OCI-LY1 (cell line): ENCODE data around the gene EMID1.

Experiments used
- H2AFZ ChIP-seq: fragments of 200-600 bp; sonication (generic), shearing (Covaris generic); 2 replicates; pipeline ENCODE4 v1.6.0; 2014; ENCODE audit warnings: antibody characterized with exemption, mild to moderate bottlenecking, low read length
- H3F3A ChIP-seq: fragments of 200-600 bp; sonication (generic), shearing (Covaris generic); 2 replicates; pipeline ENCODE4 v1.6.0; 2014; ENCODE audit warnings: mild to moderate bottlenecking, antibody characterized with exemption, low read length, moderate library complexity; ENCODE audit not compliant: insufficient read depth
- H3K27ac ChIP-seq: fragments of 200-600 bp; sonication (generic); 2 replicates; pipeline ENCODE4 v1.5.1; 2014; ENCODE audit warnings: low read length, mixed run types, mild to moderate bottlenecking, low read depth; ENCODE audit not compliant: poor library complexity, severe bottlenecking
- H3K27me3 ChIP-seq: fragments of 200-600 bp; sonication (generic); 2 replicates; pipeline ENCODE4 v1.6.0; 2014; ENCODE audit warnings: antibody characterized with exemption, mild to moderate bottlenecking, low read length, moderate library complexity; ENCODE audit not compliant: insufficient read depth
- H3K36me3 ChIP-seq: fragments of 200-600 bp; sonication (generic); 2 replicates; pipeline ENCODE4 v1.6.1; 2014; ENCODE audit warnings: mild to moderate bottlenecking, antibody characterized with exemption, low read length, moderate library complexity, mixed read lengths; ENCODE audit not compliant: insufficient read depth
- H3K4me1 ChIP-seq: fragments of 200-600 bp; sonication (generic); 2 replicates; pipeline ENCODE4 v1.5.1; 2014; ENCODE audit warnings: mild to moderate bottlenecking, low read length, moderate library complexity; ENCODE audit not compliant: insufficient read depth, severe bottlenecking
- H3K4me2 ChIP-seq: fragments of 200-600 bp; sonication (generic), shearing (Covaris generic); 2 replicates; pipeline ENCODE4 v1.6.1; 2014; ENCODE audit warnings: low read length
- H3K4me3 ChIP-seq: fragments of 200-600 bp; sonication (generic); 2 replicates; pipeline ENCODE4 v1.5.1; 2014; ENCODE audit warnings: low read length, low read depth, mild to moderate bottlenecking, mixed read lengths; ENCODE audit not compliant: poor library complexity, severe bottlenecking
- H3K79me2 ChIP-seq: fragments of 200-600 bp; shearing (Covaris generic); 2 replicates; pipeline ENCODE4 v1.6.1; 2016; ENCODE audit warnings: mixed run types, low read length, mixed read lengths; ENCODE audit not compliant: insufficient read depth
- H3K9ac ChIP-seq: fragments of 200-600 bp; sonication (generic), shearing (Covaris generic); 2 replicates; pipeline ENCODE4 v1.6.1; 2014; ENCODE audit warnings: mild to moderate bottlenecking, low read length, mixed read lengths
- H3K9me2 ChIP-seq: fragments of 200-600 bp; sonication (generic), shearing (Covaris generic); 2 replicates; pipeline ENCODE4 v1.6.1; 2014; ENCODE audit warnings: low read depth, mild to moderate bottlenecking, low read length, mixed read lengths
- H3K9me3 ChIP-seq: fragments of 200-600 bp; shearing (Covaris generic); 2 replicates; pipeline ENCODE4 v1.6.1; 2014; ENCODE audit warnings: low read length, mixed read lengths
- H4K20me1 ChIP-seq: fragments of 200-600 bp; sonication (generic), shearing (Covaris generic); 2 replicates; pipeline ENCODE4 v1.6.0; 2016; ENCODE audit warnings: mild to moderate bottlenecking, low read length; ENCODE audit not compliant: insufficient read depth
- CTCF ChIP-seq: fragments of 200-600 bp; sonication (generic), shearing (Covaris generic); IDR thresholded peaks from 2 replicates; pipeline ENCODE4 v1.5.1; 2017; ENCODE audit warnings: mild to moderate bottlenecking, antibody characterized with exemption, low read length, moderate library complexity, mixed read lengths
- EZH2 ChIP-seq: fragments of 200-600 bp; sonication (generic), shearing (Covaris generic); IDR thresholded peaks from 2 replicates; pipeline ENCODE4 v1.8.0; 2017; ENCODE audit warnings: borderline replicate concordance, mixed run types, mild to moderate bottlenecking, antibody characterized with exemption, low read length, moderate library complexity, mixed read lengths

The EMID1 gene

DNA sequence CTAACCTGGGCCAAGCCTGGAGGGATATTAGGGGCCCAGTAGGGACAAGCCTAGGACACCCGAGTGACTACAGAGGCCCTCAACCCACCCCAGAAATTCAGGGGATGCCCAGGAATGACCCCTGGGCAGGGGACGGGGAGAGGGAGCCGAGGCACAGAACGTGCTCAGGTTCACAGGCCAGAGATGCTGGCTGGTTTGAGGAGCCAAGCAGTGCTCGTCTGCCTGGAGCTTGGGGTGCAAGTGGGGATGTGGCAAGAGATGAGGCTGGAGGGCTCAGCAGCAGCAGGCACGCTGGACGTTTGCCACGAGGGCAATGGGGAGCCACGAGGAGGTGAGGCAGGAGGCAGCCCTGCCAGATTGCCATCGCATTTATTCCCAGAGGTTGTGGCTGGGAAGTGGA lies 34.0 kb upstream of the EMID1 start:
- no peak overlapping the region for H3K9ac ChIP-seq
- H3K4me1 ChIP-seq, result no peaks in the 10 kb centered on the region
- H3K4me2 ChIP-seq, result no peak overlapping the region
- H3K36me3 ChIP-seq, result no peaks in the 10 kb centered on the region
- H3K4me3 ChIP-seq, result no peak overlapping the region
- H3K9me3 ChIP-seq, result peaks cover 7% of the 10 kb centered on the region; the same call in 1 of the 2 replicates
- no peaks in the 10 kb centered on the region for H4K20me1 ChIP-seq
- no peaks in the 10 kb centered on the region for H3K79me2 ChIP-seq
- peaks cover 3% of the 10 kb centered on the region; the same call in 1 of the 2 replicates for H3K27me3 ChIP-seq
- H3K27ac ChIP-seq, result no peak overlapping the region
- no peaks in the 10 kb centered on the region for H3K9me2 ChIP-seq
- no peak for TF ChIP-seq EZH2
- TF ChIP-seq CTCF, result no peak
- H2AFZ ChIP-seq, result no peak overlapping the region
- H3F3A ChIP-seq, result no peaks in the 10 kb centered on the region

GRCh38 chr22:29172216-29172615 lies 33.5 kb upstream of the EMID1 start:
- Histone ChIP-seq H3K27ac (no peak overlapping the region), H3K79me2 (no peaks in the 10 kb centered on the region), H3K27me3 (peaks cover 3% of the 10 kb centered on the region; the same call in 1 of the 2 replicates), H3K4me2 (no peak overlapping the region), H3K9me2 (no peaks in the 10 kb centered on the region), H3K4me1 (no peaks in the 10 kb centered on the region), H3K4me3 (no peak overlapping the region), H3K9me3 (peaks cover 7% of the 10 kb centered on the region; the same call in 1 of the 2 replicates), H3K36me3 (no peaks in the 10 kb centered on the region), H3F3A (no peaks in the 10 kb centered on the region), H2AFZ (no peak overlapping the region), H4K20me1 (no peaks in the 10 kb centered on the region), H3K9ac (no peak overlapping the region)
- TF ChIP-seq EZH2, result no peak
- TF ChIP-seq CTCF, result no peak

DNA sequence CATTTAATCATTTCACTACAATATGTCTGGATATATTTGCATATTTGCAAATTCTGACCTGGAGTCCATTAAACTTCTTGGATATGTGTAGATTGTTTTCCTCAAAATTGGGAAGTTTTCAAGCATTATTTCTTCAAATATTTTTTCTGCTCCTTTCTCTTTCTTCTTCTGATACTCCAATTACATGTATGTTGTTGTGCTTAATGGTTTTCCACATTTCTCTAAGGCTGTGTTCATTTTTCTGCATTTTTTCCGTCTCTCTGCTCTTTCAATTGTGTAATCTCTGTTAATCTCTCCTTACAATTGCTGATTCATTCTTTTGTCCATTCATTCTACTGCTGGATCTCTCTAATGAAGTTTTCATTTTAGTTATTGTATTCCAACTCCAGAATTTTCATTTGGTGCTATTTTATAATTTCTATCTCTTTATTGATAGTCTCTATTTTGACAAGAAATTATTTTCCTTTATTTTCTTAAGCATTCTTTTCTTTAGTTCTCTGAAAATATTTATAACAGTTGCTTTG lies 30.3 kb upstream of the EMID1 start:
- Histone ChIP-seq H3K79me2 (no peaks in the 10 kb centered on the region), H3K4me3 (no peak overlapping the region), H3K4me1 (no peaks in the 10 kb centered on the region), H2AFZ (no peak overlapping the region), H3K36me3 (no peaks in the 10 kb centered on the region), H3K27me3 (peaks cover 3% of the 10 kb centered on the region; the same call in 1 of the 2 replicates), H3K4me2 (no peak overlapping the region), H3F3A (no peaks in the 10 kb centered on the region), H3K9ac (no peak overlapping the region), H3K27ac (no peak overlapping the region), H3K9me2 (no peaks in the 10 kb centered on the region), H3K9me3 (peaks cover 7% of the 10 kb centered on the region; the same call in 1 of the 2 replicates), H4K20me1 (no peaks in the 10 kb centered on the region)
- no peak for TF ChIP-seq EZH2
- no peak for TF ChIP-seq CTCF
